Umbilical cord (tissue), 1 donor: ENCODE data around the gene RLN3. TPM values are rescaled to one million over a fixed set of nuclear protein-coding genes. Genes with fewer than 3 reads are reported as not detected.

Experiments used
- total RNA-seq: library from RNA; depleted of rRNA; stranded (reverse); fragments of >200 nt; gene quantifications from one replicate; pipeline ENCODE4 v1.2.3, GENCODE V29; 2014; ENCODE audit warnings: low replicate concordance; ENCODE audit not compliant: insufficient read depth

Gene RLN3
- total RNA-seq, 1 donor from 2014 or later, result not detected

Other genes starting within 250 kb of the RLN3 start
- 2.9 TPM for gene ZSWIM4, start 232.7 kb upstream of the RLN3 start, total RNA-seq
- not detected for gene NANOS3, start 151.0 kb upstream of the RLN3 start, total RNA-seq
- gene BRME1, start 122.0 kb upstream of the RLN3 start, total RNA-seq, result 1.4 TPM
- 0.96 TPM for gene CC2D1A, start 121.9 kb upstream of the RLN3 start, total RNA-seq
- 13.2 TPM for gene PODNL1, start 89.7 kb upstream of the RLN3 start, total RNA-seq
- gene DCAF15, start 75.6 kb upstream of the RLN3 start, total RNA-seq, result 10.1 TPM
- gene RFX1, start 21.8 kb upstream of the RLN3 start, total RNA-seq, result 1.9 TPM
- gene IL27RA, start 3.6 kb downstream of the RLN3 start, total RNA-seq, result 0.96 TPM
- gene PALM3, start 33.9 kb downstream of the RLN3 start, total RNA-seq, result not detected
- 0.96 TPM for gene MISP3, start 44.6 kb downstream of the RLN3 start, total RNA-seq
- not detected for gene C19orf67, start 57.6 kb downstream of the RLN3 start, total RNA-seq
- 21.9 TPM for gene SAMD1, start 62.6 kb downstream of the RLN3 start, total RNA-seq
- gene PRKACA, start 89.6 kb downstream of the RLN3 start, total RNA-seq, result 17.6 TPM
- 0.48 TPM for gene ASF1B, start 108.4 kb downstream of the RLN3 start, total RNA-seq
- gene ADGRL1, start 178.0 kb downstream of the RLN3 start, total RNA-seq, result 5.3 TPM